GM21717 (cell line): Measurements from ENCODE around the gene RNASEH2B.

ENCODE experiments used
- ATAC-seq: cut with Tn5 transposase; IDR thresholded peaks from one replicate; pipeline ENCODE4 v1.9.1; 2021; ENCODE audit warnings: mild to moderate bottlenecking, moderate library complexity; ENCODE audit not compliant: unreplicated experiment

Gene RNASEH2B

DNA sequence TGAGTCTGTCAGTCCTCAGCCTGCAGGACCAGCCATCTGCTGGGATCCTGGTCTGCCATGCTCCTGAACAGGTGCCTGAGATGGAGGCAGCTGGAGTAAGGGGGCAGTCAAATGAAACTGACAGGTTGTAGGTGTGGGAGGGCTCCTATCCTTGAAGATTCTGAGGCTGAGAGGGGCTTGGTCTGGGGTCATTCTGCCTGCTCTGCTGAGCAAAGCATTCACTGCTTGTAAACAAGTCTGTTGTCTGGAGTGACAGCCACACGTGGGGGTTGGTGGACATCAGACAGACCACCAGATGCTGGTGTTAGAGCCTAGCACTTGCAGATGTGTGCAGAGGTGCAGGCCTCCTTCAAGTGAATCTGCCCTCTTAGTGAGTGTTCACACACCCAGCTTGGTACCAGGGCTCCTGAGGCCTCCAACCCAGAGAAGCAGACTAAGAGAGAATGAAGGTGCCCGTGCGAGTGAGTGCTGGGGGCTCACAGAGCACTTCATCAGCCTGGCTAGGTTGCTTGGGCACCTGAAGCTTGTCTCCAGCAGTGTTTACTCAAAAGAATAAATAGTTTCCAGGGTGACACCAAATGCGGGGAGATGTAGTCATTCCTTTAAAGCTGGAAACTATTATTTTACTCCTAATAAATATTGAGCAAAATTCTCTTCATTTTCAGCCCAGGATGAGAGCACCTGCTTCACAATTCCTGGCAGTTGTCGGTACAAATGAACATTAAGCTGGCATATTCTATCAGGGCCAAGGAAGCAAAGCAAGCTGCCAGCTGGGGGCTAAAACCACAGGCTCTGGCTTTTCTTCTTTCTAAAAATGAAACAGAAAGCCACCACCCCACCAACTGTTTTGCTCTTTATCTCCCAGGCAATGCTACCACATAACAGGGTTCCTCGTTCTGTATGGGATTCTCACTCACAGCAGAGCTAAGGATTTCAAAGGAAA is 82.3 kb downstream of the RNASEH2B start:
- ATAC-seq: peak; percentile 88

DNA sequence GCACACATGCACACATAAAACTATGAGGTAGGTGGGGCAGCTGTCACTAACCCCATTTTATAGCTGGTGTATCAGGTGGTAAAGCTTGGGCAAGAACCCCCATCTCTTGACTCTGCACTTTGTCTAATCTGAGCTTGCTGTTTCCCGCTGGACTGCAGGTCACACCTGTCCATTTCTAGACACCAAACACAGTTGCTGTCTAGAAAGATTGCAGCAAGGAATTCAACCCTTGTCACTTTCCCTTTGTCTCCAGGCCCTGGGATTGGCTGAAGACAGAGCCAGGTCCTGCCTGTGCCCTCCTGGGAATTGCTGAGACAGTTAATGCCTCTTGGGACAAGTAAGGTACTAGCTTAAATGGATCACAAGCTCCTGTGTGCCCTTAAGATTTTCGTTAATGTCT is 83.8 kb downstream of the RNASEH2B start:
- no peak for ATAC-seq

DNA sequence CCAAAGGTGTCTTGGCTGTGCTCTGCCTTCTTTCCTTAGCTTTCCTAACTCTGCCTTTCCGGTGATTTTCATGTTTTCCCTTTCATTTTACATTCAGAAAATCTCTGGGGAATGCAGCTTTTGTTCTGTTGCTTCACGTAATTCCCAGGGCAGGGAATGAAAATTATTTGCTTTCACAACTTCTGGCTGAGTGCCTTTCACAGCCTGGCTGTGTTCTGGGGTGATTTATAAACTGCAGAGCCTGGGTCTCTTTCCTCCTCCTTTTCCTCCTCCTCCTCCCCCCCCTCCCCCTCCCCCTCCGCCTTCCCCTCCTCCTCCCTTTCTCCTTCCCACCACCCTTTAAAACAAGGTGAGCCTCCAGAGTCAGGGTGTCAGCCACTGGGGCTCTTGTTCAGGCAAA is 84.3 kb downstream of the RNASEH2B start:
- no peak for ATAC-seq

DNA sequence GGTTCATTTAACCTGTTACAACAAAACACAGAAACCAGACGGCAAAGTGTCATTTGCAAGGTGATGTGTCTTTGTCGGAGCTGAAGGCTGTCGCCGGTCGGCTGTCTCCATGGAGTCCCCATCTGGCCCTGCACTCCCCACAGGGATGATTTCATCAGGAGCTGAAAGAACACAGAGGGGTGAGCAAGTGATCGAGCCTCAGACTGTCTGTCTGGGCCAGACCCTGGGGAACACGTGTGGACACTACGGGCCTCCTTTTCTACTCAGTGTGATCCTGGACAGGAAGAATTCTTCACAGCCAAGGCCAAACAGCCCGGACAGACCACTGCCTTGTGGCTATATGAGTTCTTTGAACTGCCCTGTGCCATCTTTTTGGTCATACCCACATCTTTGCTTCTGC is 85.1 kb downstream of the RNASEH2B start:
- ATAC-seq: no peak

DNA sequence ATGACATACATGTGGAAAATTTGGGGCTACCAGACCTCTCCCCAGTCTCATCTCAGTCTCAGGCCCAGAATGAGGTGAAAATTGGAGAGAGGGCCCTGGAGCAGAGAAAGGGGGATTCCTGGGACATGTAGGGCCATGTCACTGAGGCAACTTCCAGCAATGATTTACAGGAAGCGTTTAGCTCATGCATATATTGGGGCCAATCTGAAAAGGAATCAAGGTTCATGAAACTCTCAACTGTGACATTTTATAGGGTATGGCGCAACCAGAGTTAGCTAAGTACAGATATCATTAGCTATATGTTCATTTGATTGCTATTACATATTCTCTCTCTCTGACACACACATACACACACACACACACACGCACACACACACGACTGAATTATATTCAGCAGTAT is 86.3 kb downstream of the RNASEH2B start:
- ATAC-seq: no peak

DNA sequence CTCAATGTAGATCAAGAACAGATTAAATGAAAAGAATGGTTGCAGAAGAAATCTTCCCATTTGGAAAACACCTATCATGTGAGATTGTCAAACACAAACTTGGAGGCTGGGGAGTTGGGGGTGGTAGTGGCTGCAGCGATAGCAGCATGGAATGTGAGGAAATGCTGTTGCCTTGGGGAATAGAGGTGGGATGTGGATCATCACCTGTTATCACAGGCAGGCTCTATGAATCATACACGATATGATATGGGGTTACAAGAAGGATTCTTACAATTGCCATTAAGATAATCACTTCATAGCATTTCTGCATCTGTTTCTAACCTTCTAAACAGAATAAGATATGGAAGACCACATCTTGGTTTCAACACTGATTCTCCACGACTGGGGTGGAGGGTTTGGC is 88.7 kb downstream of the RNASEH2B start:
- no peak for ATAC-seq

DNA sequence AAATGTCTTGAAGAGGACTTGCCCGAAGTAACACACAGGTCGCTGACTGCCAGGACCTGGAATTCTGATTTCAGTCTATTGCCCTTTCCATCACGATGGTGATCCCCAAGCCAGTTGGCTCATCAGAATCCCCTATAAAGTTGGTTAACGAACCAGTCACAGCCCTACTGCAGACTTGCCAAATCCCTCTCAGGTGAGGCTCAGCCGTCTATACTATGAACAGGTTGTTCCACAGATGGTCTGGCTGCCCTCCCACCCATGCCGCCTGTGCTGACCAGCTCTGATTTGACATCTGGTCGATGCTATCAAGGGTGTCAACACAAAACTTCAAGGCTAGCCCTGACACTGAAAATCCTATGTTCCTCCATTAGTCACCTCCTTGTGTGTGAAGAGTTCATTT is 90.0 kb downstream of the RNASEH2B start:
- no peak for ATAC-seq

DNA sequence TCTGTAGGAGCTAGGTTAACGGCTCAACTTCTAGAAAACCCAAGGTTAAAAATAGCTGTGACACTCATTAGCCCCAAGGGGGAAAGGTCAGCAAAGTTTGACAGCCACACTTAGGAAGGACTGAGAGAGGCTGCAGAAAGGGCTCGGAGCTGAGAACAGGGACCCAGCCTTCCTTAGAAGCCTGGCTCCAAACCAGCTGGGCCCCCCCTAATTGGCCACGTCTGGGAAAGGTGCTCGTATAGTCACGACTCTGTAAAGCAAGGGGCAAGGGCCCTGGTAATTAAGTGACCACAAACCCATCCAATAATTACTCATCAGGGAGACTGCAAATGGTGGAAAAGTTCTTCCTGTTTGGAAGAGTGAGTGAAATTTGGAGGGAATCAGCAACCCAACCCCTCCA is 90.5 kb downstream of the RNASEH2B start:
- ATAC-seq: no peak

DNA sequence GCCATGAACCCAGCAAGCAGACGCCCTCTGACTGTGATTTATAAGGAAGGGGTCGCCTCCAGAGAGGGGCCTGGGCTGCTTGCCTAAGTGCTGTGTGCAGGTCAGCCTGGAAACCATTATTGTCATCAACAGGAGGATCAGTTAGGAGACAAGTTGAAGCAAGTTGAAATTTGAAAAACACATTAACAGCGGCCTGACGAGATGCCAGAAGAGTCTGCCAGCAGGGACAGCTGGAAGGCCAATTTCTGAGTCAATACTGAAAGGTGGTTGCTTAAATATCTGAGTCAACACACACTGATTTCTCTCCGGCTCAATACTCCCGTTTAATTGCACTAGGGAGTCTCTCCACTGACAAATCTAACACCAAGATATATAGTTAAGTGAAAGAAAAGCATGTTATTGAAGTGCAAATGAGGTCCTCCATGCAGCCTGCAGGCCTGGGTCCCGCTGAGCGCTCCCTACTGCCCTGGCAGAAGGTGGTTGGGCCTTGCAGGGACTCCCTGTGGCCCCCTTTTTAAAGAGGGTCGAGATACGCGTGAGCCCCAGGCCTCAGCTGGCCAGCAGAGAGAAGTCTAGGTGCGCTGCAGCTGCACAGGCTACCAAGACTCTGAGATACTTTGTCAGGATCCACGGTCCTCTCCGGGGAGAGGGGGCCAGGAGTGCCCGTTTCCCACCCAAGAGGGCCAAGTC is 91.1 kb downstream of the RNASEH2B start:
- ATAC-seq: no peak

DNA sequence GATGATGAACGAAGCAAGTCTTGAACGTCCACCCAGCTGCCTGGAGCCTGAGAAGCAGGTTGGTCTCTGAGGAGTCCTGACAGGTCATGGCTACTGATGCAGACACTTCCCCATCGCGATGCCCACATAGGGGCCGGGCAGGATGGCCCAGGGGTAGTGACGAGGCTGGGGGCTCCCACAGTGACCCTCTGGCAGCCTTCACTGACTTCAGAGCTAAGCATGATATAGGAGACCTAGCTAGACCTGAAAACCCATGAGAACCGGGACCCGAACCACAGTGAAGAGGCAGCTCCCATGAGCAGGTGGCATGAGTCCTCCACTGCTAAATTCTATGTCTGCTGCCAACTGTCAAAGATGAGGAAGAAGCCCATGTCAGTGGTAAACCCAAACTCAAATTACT is 91.7 kb downstream of the RNASEH2B start:
- ATAC-seq: no peak

DNA sequence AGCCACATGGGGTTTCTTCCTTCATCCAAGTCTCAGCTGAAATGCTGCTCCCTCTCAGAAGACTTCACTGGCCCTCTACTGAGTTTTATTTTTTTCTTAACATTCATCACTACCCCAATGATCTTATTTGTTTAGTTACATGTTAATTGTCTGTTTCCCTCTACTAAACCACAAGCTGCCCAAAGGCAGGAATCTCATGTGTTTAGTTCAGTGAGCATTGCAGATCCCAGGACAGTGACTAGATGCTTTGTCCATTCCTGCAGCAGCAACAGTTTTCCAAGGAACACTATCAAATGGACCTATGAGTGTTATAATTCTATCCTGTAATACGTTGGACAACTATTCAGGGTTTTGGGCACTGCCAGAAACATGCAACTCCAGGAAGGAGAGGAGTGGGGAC is 93.1 kb downstream of the RNASEH2B start:
- no peak for ATAC-seq

DNA sequence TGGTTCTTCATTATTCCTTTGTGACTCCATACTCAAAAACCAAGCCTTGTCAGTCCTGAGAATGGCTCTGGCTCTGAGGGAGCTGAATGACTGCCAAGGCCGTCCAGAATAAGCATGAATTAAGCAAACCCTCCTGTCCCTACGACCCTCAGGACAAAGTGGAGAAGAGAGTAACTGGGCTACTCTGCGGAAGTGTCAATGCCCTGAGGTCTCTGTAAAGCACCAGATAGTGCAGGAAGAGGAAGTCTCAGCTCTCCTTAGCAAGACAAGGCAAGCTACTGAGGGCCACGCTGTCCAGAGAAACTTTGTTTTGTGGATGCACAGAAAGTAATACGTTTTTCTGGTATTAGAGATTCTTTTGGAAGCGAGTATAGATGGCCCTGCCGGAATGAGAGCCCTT is 94.1 kb downstream of the RNASEH2B start:
- no peak for ATAC-seq

DNA sequence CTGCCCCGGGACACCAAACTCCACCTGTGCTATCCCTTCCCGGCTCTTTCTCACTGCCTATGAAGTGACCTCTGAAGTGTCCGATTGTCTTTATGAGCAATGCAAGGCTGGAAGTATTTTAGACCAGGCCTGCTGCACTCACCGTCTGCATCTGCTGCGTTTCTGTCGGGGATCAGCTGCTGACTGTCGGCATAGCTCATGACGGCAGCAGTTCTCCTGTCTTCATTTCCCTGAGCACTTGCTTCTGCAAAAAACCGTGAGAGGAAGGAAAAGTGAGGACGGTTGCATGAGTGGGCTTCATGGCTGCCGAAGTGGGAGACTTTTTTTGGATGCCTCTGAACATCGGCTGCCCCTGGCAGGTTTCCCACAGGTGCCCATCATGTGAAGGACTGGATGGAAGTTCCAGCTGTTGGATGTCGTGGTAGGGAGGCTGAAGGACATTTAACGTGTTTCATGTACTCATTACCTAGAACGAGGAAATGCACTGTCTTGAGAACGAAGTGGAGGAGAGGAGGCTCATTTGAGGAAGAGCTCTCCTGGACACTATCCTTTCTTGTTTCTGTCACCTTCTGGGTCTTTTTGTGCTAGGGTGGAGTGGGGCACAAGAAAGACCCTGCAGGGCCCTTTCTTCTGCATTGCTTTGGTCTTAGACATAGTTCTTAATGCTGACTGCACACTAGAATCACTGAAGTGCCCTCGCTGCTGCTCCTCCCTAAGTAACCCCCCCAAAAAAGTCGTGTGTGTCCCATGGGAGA is 94.7 kb downstream of the RNASEH2B start:
- ATAC-seq: no peak

DNA sequence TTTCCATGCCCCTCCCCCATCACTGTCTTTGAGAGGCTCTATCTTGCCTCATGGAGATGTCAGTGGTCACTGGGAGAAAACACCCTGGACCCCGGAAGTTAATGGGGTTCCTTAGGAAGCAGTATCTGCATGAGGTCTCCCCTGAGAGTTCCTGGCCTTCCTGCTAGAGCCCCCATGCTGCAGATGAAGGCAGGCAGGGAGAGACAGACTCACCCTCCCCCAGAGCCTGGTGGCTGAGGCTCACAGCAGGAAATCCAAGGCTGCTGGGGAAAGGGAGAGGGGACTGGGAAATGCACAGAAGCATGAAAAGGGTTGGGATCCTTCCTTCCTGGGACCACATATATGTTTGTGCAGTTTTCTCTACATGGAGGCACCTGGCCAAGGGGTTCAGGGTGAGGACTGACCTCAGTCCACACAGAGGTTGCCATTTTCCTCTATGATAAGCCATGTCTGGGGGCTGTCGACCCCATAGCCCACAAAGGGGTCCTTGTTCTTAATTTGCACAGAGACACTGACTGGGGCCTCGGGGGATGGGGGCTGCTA is 95.4 kb downstream of the RNASEH2B start:
- no peak for ATAC-seq

DNA sequence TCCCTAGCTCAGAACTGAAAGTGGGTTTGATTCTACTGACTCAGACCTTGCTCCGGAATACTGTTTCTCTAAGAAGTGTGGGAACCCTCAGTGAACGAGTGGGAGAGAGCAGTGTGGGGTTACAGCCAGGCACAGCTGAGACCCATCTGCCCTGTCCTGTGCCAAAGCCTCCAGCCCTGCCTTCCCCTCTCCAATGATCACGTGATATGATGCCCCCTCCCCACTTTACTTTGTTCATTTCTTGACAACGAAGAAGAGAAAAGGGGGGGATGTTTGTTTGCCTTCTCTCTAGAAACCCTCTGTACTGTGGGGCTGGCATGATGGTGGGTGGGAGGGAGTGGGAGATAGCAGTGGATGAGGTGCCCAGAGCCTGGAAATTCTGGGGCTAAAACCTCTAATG is 96.0 kb downstream of the RNASEH2B start:
- no peak for ATAC-seq
